ENCODE results near the gene LITAFD. TPM values are rescaled to one million over a fixed set of nuclear protein-coding genes. Genes with fewer than 3 reads are reported as not detected.

LITAFD gene
- polyA plus RNA-seq, 1 donor from 2014 or later = not detected

- Histone ChIP-seq H3K9me2 (ENCODE audit: insufficient read depth, low read length) (no peaks in the 10 kb centered on the region), H3K79me2 (replicated peaks; ENCODE audit: insufficient read depth, low read length) (no peaks in the 10 kb centered on the region), H2AFZ (ENCODE audit: low read depth, low read length) (no peak overlapping the region), H3K4me2 (ENCODE audit: low read length) (no peak overlapping the region), H3K27me3 (ENCODE audit: insufficient read depth, low read depth, low read length) (no peaks in the 10 kb centered on the region), H3K36me3 (ENCODE audit: insufficient read depth, low read length) (no peaks in the 10 kb centered on the region), H4K20me1 (ENCODE audit: insufficient read depth) (no peaks in the 10 kb centered on the region), H3F3A (ENCODE audit: insufficient read depth, low read length, poor library complexity, severe bottlenecking) (no peaks in the 10 kb centered on the region), H3K9ac (ENCODE audit: low read length) (no peak overlapping the region), H3K9me3 (ENCODE audit: low read length) (no peaks in the 10 kb centered on the region), H3K27ac (ENCODE audit: low read length) (no peak overlapping the region), H3K4me3 (ENCODE audit: low read length) (no peak overlapping the region)
- TF ChIP-seq TAF1 (IDR thresholded peaks at IDR 0.05; ENCODE audit: low read depth) (no peak), EZH2 (IDR thresholded peaks at IDR 0.05; ENCODE audit: borderline replicate concordance, insufficient read depth, low read length, poor library complexity, severe bottlenecking) (no peak), MXI1 (conservative IDR thresholded peaks at IDR 0.05; ENCODE audit: poor library complexity, severe bottlenecking) (no peak), POLR2AphosphoS5 (IDR thresholded peaks at IDR 0.05) (no peak), SMC3 (conservative IDR thresholded peaks at IDR 0.05; ENCODE audit: poor library complexity) (no peak), REST (IDR thresholded peaks at IDR 0.05; ENCODE audit: borderline replicate concordance) (no peak), CTCF (IDR thresholded peaks at IDR 0.05; ENCODE audit: poor library complexity, severe bottlenecking) (no peak), EP300 (conservative IDR thresholded peaks at IDR 0.05; ENCODE audit: poor library complexity, severe bottlenecking) (no peak), RAD21 (conservative IDR thresholded peaks at IDR 0.05) (no peak)
Measured at GRCh38 chr16:8848939-8849391, 33.2 kb upstream of the LITAFD start.

- no peak overlapping the region for H2AFZ ChIP-seq (ENCODE audit: low read depth, low read length)
- no peak overlapping the region for H3K4me3 ChIP-seq (ENCODE audit: low read length)
- no peaks in the 10 kb centered on the region for H3K9me3 ChIP-seq (ENCODE audit: low read length)
- no peak overlapping the region for H3K4me2 ChIP-seq (ENCODE audit: low read length)
- H3K36me3 ChIP-seq (ENCODE audit: insufficient read depth, low read length) = no peaks in the 10 kb centered on the region
- no peaks in the 10 kb centered on the region for H3F3A ChIP-seq (ENCODE audit: insufficient read depth, low read length, poor library complexity, severe bottlenecking)
- H3K9me2 ChIP-seq (ENCODE audit: insufficient read depth, low read length) = no peaks in the 10 kb centered on the region
- H3K79me2 ChIP-seq (replicated peaks; ENCODE audit: insufficient read depth, low read length) = no peaks in the 10 kb centered on the region
- H3K9ac ChIP-seq (ENCODE audit: low read length) = no peak overlapping the region
- TF ChIP-seq RAD21 (conservative IDR thresholded peaks at IDR 0.05) (no peak), MXI1 (conservative IDR thresholded peaks at IDR 0.05; ENCODE audit: poor library complexity, severe bottlenecking) (no peak), EP300 (conservative IDR thresholded peaks at IDR 0.05; ENCODE audit: poor library complexity, severe bottlenecking) (no peak), REST (IDR thresholded peaks at IDR 0.05; ENCODE audit: borderline replicate concordance) (no peak), SMC3 (conservative IDR thresholded peaks at IDR 0.05; ENCODE audit: poor library complexity) (no peak), EZH2 (IDR thresholded peaks at IDR 0.05; ENCODE audit: borderline replicate concordance, insufficient read depth, low read length, poor library complexity, severe bottlenecking) (no peak), POLR2AphosphoS5 (IDR thresholded peaks at IDR 0.05) (no peak), CTCF (IDR thresholded peaks at IDR 0.05; ENCODE audit: poor library complexity, severe bottlenecking) (no peak), TAF1 (IDR thresholded peaks at IDR 0.05; ENCODE audit: low read depth) (no peak)
- H4K20me1 ChIP-seq (ENCODE audit: insufficient read depth) = no peaks in the 10 kb centered on the region
- no peak overlapping the region for H3K27ac ChIP-seq (ENCODE audit: low read length)
- H3K27me3 ChIP-seq (ENCODE audit: insufficient read depth, low read depth, low read length) = no peaks in the 10 kb centered on the region
Measured at GRCh38 chr16:8849411-8850011, 32.6 kb upstream of the LITAFD start.
